H1 (cell line): ENCODE measurements around the gene GEMIN7. TPM values are rescaled to one million over a fixed set of nuclear protein-coding genes. Genes with fewer than 3 reads are reported as not detected.

Source experiments
- BCL11A ChIP-seq, 2 experiments: IDR thresholded peaks; one replicate each; pipeline ENCODE4 v1.6.1; 2011; ENCODE audit warnings: low read depth in 2 of 2, low read length in 2 of 2, mild to moderate bottlenecking in 2 of 2
- EZH2 ChIP-seq: fragments of 200-600 bp; sonication (generic); IDR thresholded peaks from 2 replicates; pipeline ENCODE4 v1.7.1; 2012; ENCODE audit warnings: low read depth, mild to moderate bottlenecking, moderate library complexity, low read length, inconsistent platforms; ENCODE audit not compliant: severe bottlenecking
- SIX5 ChIP-seq: IDR thresholded peaks from 2 replicates; pipeline ENCODE4 v1.6.1; 2011; ENCODE audit warnings: mild to moderate bottlenecking, low read depth, low read length
- SP2 ChIP-seq: IDR thresholded peaks from 2 replicates; pipeline ENCODE4 v1.6.1; 2012; ENCODE audit warnings: mild to moderate bottlenecking, low read length, inconsistent platforms
- TBP ChIP-seq: IDR thresholded peaks from 2 replicates; pipeline ENCODE4 v1.6.1; 2011; ENCODE audit warnings: low read depth, low read length, improper control_type of control experiment
- polyA plus RNA-seq, 7 experiments: library from polyadenylated mRNA; depleted of rRNA in 3 of 7; stranded (reverse) in 5 of 7; unstranded in 2 of 7; fragments of >200 nt in 5 of 7; fragments of 200-250 nt in 2 of 7; gene quantifications; 1 replicate in 5 of 7; 2 replicates in 1 of 7; 4 replicates in 1 of 7; pipeline versions ENCODE4 v1.2.1 to v1.2.3, GENCODE V29; 2011 to 2013; ENCODE audit warnings: missing spikeins in 2 of 7, mixed read lengths in 2 of 7
- total RNA-seq: library from RNA; stranded (reverse); fragmentation: NEBNext Ultra II Directional; extraction: Animal tissue kit (Norgen Biotek cat#: 25700); gene quantifications from 2 replicates; pipeline ENCODE4 v1.2.1, GENCODE V29; 2021
- TF ChIP-seq, protein P1 (sequence below): IDR thresholded peaks from 2 replicates; pipeline ENCODE4 v1.6.1; 2012; ENCODE audit warnings: inconsistent platforms

GEMIN7 gene
- total and polyA plus RNA-seq, 2 of the 8 experiments (the other 6 are each of a cell fraction or from before 2014, with no cell fraction given): 48.0 to 91.6 TPM

DNA sequence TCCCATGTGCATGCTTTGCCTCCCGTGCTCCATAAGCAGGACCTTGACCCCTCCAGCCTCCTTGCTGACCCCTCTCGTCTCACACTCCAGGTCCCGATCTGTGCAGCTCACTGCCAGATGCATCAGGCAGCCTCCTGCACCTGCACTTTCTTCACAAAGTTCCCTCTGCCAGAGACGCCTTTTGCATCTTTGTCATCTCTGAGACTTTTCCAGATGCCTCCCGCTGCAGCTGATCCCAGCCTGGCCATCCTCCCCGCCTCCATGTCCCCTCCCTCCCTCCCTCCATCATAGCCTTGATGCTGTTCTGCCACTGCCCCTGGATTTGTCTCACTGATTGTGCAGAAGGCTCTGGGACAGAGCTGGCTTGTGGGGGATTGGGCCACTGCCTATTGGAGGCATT, 43.8 kb downstream of the GEMIN7 start (continued):
- TF ChIP-seq BCL11A (IDR thresholded peaks at IDR 0.05; ENCODE audit: low read depth in 2 of 2, low read length in 2 of 2) (no peak), SIX5 (no peak), EZH2 (no peak), TBP (no peak), SP2 (no peak)
- TF ChIP-seq, protein P1, sequence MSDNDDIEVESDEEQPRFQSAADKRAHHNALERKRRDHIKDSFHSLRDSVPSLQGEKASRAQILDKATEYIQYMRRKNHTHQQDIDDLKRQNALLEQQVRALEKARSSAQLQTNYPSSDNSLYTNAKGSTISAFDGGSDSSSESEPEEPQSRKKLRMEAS: no peak
